HG02943 (cell line): ENCODE results near the gene CHODL.

Source experiments
- ATAC-seq: cut with Tn5 transposase; IDR thresholded peaks from one replicate; pipeline ENCODE4 v1.9.1; 2021; ENCODE audit warnings: mild to moderate bottlenecking, low read depth, moderate library complexity; ENCODE audit not compliant: unreplicated experiment

The CHODL gene

DNA sequence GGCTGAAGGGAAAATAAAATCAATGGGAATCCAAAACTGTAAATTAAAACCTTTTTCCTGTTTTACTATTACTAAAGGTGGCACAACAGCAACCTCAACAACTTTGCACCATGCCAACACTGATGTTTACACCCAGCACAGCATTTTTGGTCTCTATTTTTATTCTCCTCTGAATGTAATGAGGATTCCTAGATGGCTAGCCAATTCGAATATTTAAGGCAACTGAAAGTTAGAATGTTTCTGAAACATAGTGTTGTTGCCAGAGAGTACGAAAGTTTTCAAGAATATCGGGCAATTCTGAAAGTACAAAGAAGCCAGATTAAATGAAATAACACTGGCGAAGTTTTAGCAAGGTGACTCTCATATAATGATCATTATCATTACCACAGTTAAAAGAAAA, 40.7 kb downstream of the CHODL start:
- ATAC-seq = no peak

DNA sequence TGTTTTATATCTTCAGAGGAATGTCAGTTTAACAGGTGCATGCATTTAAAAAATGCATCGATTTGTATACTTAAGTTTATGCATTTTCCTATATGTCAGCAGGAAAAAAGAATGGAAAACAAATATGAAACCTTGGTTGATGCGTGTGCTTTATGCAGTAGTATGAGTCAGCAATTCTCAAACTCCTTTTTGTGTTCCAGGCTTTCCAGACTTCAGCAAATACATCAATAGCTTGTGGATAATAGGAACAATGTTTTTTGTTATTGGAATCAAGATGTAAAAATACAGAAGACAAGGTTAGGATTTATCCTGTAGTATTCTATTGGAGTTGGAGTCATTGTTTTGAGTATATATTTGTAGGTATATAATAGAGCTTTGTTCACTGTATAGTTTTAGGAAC, 45.2 kb downstream of the CHODL start:
- ATAC-seq = no peak

GRCh38 chr21:18294100-18294499, 49.5 kb downstream of the CHODL start:
- no peak for ATAC-seq

DNA sequence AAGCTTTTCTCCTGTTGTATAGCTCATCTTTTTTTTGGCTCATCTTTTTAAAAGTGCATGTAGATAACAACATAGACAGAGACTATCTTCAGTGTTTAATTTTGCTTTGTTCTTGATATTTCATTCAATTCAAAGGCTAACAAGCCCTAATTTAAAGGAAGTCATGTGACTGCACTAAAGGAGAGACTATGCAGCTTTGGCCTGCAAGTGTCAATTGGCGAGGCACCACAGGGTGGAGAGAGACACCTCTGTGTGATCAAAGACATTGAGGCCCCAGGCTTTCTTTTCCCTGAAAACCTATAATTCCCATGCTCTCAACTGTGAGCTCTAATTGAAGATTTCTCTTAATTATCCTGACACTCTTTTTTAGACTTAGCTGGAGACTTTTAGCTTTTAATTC, 53.6 kb downstream of the CHODL start:
- no peak for ATAC-seq
